Measurements from ENCODE around the gene PCMT1.
"Not testable (repeated sequence)": the region's sequence is repeated elsewhere in the genome, so short reads cannot be mapped to it uniquely, and the experiment has no call there.

The PCMT1 gene

DNA sequence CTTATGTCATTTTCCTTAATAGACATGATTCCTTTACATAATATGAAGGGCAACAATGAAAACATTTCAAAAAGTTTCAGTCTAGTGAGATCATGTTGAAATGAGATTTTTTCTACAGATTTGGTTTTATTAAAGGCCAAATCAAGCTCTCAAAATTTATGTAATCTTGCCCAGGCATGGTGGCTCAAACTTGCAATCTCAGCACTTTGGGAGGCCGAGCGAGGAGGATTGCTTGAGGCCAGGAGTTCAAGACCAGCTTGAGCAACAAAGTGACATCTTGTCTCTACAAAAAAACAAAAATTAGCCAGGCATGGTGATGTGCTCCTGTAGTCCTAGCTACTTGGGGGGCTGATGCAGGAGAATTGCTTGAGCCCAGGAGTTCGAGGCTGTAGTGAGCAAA lies 63.8 kb downstream of the PCMT1 start:
- no peak for DNase-seq (ENCODE audit: low read depth in 4 of 4, low spot score in 1 of 4)

DNA sequence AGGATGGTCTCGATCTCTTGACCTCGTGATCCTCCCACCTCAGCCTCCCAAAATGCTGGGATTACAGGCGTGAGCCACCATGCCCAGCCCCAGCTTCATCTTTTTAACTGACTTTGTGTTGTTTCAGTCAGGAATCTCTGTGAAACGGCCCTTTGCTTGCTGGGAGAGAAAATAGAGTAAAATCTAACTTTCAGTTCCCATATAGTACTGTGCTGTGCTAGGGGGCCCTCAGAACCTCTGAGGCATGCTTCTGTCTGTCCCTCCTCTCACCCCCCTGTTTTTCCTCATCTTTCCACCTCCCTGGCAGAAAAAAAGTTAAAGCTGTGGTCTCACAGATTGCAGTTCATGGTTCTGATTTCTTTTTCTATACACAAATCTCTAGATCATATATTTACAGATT lies 66.2 kb downstream of the PCMT1 start:
- no peak for DNase-seq (ENCODE audit: low read depth in 4 of 4, low spot score in 1 of 4)

- no peak for DNase-seq (ENCODE audit: low read depth in 4 of 4, low spot score in 1 of 4)
Measured at GRCh38 chr6:149820506-149820905, 71.0 kb downstream of the PCMT1 start.

DNA sequence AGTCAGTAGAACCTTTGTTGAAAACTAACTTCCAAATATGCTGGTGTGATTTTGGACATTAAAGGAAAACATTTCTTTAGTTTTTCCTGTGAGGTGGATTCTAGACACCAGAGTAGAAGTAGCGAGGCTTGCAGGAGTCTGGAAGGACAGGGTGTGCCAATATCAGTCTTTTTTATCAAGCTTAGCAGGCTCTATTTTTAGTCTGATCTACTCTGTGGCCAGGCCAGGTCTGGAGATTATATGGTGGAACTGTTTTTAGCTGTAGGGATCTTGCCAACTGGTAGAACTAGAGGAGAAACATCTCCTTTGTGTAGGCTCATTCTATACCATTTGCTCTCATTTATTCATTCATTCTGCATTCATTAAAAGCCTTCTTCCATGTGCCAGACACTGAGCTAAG lies 72.0 kb downstream of the PCMT1 start:
- no peak for DNase-seq (ENCODE audit: low read depth in 4 of 4, low spot score in 1 of 4)

DNA sequence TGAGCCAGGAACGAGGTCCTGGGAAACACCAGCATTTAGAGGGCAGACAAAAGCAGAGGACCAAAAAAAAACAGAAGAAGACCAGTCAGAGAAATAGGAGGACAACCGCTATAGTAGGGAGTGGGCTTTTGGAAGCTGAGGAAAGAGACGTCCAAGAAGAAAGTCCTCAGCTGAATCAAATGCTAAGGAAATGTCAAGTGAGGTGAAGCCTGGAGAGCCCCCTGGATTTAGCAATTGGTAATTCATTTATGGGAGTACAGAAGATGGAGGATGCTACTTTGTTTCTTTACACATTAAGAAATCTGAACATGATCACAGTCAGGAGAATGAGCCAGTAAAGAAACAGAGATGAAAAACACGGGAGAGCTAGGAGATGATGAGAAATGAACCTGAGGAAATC lies 73.5 kb downstream of the PCMT1 start:
- no peak for DNase-seq (ENCODE audit: low read depth in 4 of 4, low spot score in 1 of 4)

DNA sequence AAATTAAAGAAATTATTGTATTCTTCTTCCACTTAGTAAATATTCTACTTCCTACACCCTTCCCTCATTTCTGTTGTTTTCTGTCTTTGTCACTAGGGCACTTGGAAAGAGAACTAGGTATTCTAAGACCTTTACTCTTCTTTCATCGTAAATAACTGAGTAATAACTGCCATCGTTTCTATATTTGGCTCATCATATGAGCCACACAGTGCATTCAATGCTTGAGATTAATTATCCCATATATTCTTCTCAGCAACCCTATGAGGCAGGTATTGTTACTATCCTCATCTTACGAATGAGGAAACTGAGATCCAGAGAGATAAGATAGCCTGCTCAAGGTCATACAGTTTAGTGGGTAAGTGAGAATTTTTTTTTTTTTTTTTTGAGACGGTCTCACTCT lies 75.8 kb downstream of the PCMT1 start:
- DNase-seq (ENCODE audit: low read depth in 4 of 4, low spot score in 1 of 4): no peak

DNA sequence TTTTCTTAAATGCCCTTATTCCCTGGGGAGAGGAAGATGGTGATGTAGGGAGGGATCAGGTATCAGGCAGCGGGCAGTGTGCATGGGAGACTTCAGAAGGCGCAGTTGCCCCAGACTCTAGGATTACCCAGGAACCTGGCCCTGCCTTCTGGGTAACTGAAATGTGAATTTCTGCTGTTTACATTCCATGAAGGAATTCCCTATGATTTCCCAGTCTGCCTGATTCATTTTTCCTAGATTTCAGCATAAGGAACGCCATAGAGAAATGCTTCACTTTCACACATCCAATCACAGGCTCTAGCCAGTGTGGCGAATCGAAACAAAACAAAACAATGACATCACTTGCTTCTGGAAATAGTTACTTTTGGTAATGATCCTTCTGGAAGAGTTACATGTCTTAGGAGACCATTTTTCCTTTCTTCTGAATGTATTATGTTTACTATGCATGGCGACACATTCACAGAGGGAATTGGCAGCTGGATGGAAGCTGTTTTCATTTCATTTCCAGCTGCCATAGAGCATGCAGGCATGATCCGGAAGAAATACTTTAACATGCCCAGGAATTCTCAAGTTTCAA lies 81.3 kb downstream of the PCMT1 start:
- DNase-seq (ENCODE audit: low read depth in 4 of 4, low spot score in 1 of 4): no peak

GRCh38 chr6:149831308-149831820 lies 81.8 kb downstream of the PCMT1 start:
- DNase-seq (ENCODE audit: low read depth in 4 of 4, low spot score in 1 of 4): no peak

DNA sequence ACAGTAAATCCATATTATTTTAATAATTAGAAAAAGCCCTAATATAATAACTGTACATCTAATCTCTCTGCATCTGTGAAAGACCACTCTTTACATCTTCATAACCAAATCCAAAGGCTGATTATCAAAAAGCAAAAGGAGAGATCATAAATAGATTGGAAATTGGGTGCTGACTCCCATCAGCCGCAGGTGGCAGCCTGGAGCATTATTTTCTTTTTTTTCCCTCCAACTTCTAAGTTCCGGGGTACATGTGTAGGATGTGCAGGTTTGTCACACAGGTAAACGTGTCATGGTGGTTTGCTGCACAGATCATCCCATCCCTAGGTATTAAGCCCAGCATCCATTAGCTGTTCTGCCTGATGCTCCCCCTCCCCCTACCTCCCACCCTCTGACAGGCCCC lies 84.1 kb downstream of the PCMT1 start:
- DNase-seq (ENCODE audit: low read depth in 4 of 4, low spot score in 1 of 4): no peak

DNA sequence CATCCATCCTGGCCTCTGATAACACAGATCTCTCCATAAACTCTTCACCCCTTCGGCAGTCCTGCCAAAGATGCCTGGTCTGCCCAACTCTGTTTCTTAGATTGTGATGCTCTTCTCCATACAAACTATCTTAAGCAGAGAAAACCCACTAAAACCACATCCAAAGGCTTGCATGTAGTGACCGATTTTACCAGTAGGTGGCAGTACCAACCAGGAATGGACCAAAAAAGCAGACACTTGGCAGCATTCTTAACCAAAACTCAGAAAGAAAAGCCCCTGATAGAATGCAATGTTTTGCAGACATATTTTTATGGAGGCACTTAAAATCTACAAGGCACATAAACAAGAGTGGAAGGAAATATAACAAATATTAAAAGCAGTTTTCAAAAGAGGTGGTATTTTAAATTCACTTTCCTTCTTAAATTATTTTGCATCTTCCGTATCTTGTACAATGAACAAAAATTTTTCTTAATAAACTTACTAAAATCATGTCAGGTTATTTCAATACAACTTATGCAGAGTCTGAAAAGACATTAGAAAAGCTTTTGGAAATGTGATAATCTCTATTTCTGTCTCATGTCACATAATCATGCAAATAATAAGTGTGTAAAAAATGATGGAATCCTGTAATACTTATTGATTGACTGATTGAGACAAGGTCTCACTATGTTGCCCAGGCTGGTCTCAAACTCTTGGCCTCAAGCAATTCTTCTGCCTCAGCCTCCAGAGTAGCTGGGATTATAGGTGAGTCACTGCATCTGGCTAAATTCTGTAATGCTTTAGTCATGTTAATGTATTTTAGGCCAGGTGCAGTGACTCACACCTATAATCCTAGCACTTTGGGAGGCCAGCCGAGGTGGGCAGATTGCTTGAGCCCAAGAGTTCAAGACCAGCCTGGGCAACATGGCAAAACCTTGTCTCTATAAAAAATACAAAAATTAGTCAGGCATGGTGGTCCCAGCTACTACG lies 85.3 kb downstream of the PCMT1 start:
- DNase-seq (ENCODE audit: low read depth in 4 of 4, low spot score in 1 of 4): peak; percentile 27 to 64 (median 55)

DNA sequence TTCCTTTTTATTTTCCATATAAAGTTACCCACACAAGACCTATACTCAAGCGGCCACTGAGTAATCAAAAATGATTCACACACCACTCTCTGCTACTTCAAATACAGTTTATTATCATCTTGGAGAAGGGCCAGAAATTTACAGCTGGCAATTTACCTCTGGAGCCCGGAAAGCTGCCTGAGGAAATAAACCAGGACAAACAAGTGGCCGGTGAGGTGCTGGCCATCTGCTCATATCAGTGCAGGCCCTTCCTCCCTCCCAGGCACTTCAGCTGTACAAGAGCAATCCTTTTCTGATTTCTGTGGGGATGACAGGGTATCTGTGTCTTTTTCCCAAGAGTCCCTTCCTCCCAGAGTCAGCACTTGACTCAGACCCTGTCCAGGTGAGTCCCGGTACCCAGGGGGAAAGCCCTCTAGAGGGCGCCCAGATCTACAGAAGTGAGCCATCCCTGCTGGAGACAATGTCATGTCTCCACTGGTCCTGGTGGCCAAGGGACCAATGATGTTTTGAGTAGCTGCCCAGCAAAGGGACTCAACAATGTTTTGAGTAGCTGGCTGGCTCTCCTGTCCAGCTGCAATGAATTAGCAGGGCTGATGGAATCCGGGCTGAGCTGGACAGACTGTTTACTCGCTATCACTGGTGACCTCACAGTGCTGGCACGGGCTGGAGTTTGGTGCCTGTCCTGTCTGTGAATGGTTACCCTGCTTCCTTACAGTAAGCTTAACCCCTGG lies 91.0 kb downstream of the PCMT1 start:
- DNase-seq (ENCODE audit: low read depth in 4 of 4, low spot score in 1 of 4): no peak

DNA sequence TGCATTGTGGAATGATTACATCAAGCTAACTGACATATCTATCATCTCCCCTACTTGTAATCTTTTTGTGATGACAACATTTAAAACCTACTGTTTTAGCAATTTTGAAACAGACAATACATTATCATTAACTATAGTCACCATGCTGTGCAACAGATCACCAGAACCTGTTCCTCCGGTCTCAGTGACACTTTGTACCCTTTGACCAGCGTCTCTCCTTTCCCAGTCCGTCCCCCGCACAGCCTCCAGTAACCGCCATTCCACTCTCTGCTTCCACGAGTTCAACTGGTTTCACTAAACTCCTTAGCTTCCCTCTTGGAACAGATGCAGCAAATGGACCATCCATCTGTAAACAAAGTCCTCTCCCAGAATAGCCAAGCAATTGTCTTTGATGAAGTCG lies 92.8 kb downstream of the PCMT1 start:
- no peak for DNase-seq (ENCODE audit: low read depth in 4 of 4, low spot score in 1 of 4)

DNA sequence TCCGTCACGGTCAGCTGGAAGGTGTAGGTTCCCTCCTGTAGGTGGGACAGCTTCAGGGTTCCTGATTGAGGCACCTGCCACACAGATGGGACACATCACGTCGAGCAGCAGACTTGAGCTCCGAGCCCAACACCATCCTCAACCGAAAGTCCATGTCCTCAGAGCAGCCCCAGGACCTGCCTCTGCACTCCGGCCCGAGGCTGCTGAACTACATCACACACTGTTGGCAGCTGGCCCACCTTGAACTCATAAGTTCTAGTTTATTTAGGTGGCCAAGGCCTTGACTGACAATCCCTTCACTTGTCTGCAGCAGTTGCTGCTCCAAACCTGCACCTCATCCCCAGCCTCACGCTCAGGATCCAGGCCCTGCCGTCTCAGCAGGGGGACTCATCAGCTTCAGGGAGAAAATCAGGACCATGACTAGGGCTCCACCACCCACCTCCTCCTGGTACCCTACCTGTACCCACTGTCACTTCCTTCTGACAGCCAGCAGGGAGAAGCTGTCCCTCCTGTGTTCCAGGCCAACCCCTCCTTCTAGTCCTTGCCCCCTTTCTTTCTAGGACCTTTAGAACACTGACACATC lies 93.6 kb downstream of the PCMT1 start:
- DNase-seq (ENCODE audit: low read depth in 4 of 4, low spot score in 1 of 4): no peak

- DNase-seq (ENCODE audit: low read depth in 4 of 4, low spot score in 1 of 4): not testable (repeated sequence)
Measured at GRCh38 chr6:149844036-149844435, 94.5 kb downstream of the PCMT1 start.

DNA sequence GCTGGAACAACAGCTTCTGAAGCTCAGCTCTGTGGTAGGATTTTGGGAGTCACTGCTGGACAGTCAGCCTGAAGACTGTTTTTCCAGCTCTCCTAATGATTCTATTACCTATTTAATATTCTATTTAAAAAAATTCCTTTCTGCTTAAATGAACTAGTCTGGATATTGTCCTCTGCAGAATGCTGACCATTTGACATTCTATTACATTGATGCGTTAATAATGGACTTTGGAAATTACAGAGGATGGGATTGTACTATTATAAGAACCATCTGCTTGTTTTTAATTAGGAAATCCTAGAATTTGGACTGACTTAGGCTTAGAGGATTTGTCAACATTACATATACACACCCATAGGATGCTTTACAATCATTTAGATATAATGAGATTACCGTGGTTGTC lies 94.9 kb downstream of the PCMT1 start:
- DNase-seq (ENCODE audit: low read depth in 4 of 4, low spot score in 1 of 4): no peak

- DNase-seq (ENCODE audit: low read depth in 4 of 4, low spot score in 1 of 4): no peak
Measured at GRCh38 chr6:149845549-149845948, 96.0 kb downstream of the PCMT1 start.

DNA sequence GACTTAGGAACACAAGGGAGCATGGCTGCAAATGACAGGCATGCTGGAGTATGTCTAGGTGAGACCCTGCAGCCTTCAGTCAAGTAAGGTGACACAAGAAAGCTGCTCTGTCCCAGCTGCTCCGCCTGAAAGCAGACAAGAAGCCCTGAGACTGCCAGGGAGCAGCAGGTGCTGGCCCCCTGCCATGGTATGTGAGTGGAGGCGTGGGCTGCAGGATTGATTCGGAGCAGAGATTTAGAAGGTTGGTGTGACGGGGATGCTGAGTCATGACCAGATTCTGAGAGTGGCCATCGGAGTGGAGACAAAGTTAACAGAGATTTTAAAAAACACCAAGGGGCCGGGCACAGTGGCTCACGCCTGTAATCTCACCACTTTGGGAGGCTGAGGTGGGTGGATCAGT lies 96.8 kb downstream of the PCMT1 start:
- no peak for DNase-seq (ENCODE audit: low read depth in 4 of 4, low spot score in 1 of 4)

DNA sequence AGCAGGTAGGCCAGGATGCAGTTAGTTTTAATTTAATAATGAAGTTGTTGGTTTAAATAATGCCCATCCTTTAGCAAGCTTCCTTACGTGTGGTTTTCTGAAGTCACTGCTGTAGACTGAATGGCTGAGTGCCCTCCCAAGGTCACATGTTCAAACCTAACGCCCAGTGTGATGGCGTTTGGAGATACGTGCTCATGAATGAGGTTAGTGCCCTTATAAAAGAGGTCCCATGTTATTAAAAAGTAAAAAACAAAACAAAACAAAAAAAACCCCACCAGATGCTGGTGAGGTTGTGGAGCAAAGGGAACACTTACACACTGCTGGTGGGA lies 98.4 kb downstream of the PCMT1 start:
- DNase-seq (ENCODE audit: low read depth in 4 of 4, low spot score in 1 of 4): no peak

- DNase-seq (ENCODE audit: low read depth in 4 of 4, low spot score in 1 of 4): not testable (repeated sequence)
Measured at GRCh38 chr6:149848343-149848742, 98.8 kb downstream of the PCMT1 start.

DNA sequence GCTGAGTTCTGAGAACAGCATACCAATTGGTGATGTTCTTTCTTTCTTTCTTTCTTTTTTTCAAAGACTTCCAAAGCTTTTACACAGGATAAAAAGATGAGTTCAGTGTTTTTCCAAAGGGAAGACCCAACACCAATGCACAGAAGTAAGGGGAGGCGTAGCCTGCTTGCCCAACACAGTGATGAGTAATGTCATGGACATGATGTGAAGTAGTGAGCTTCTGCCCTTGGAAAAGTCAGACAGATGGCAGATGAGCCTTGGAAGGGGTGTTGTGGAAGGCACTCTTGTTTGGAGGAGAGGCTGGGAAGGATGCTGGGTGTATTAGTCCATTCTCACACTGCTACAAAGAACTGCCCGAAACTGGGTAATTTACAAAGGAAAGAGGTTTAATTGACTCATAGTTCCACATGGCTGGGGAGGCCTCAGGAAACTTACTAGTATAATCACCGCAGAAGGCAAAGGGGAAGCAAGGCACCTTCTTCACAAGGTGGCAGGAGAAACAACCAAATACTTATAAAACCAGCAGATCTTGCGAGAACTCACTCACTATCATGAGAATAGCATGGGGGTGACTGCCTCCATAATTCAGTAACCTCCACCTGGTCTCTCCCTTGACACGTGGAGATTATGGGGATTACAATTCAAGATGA lies 102.0 kb downstream of the PCMT1 start:
- no peak for DNase-seq (ENCODE audit: low read depth in 4 of 4, low spot score in 1 of 4)

DNA sequence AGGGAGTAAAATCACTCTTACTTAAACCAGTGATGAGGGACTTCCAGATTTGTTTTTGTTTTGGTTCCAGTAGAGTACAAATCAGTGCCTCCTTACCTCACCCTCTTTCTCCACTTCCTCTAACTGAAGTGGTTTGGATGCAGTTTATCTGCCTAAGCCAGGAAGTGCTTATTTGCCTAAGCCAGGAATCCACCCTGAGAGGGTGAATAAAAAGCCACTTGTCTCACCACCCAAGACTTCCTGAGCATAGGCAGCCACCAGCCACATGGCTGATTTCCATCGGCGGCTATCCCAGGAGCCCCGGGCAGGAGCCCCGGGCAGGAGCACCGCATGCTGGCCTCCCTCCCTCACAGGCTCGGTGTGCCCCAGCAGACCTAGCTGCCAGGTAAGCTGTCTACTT lies 102.6 kb downstream of the PCMT1 start:
- DNase-seq (ENCODE audit: low read depth in 4 of 4, low spot score in 1 of 4): no peak
